OCI-LY3 (cell line): ENCODE data around the gene SELENOH.

Experiments used
- CTCF ChIP-seq: fragments of 200-600, 300-600 bp; sonication (generic); IDR thresholded peaks from 2 replicates; pipeline ENCODE4 v1.5.1; 2014; ENCODE audit warnings: antibody characterized with exemption, low read length, low read depth
- EZH2phosphoT487 ChIP-seq: fragments of 200-600 bp; shearing (Covaris generic); IDR thresholded peaks from 2 replicates; pipeline ENCODE4 v1.6.1; 2018; ENCODE audit warnings: antibody characterized with exemption, mixed run types, low read depth

GRCh38 chr11:57763568-57763967, 22.3 kb downstream of the SELENOH start:
- TF ChIP-seq CTCF (no peak), EZH2phosphoT487 (no peak)
